NK-92 (cell line): ENCODE measurements around the gene DYSF.
"Not testable (repeated sequence)": the region's sequence is repeated elsewhere in the genome, so short reads cannot be mapped to it uniquely, and the experiment has no call there.

Experiments
- DNase-seq: peaks from one replicate; lab custom pipeline; 2025; ENCODE audit not compliant: unreplicated experiment; lab: John Stamatoyannopoulos, UW

Gene DYSF

GRCh38 chr2:71453404-71454220, at the start of gene DYSF:
Gene DYSF (plus strand): TSS chr2:71453561.
- DNase-seq: no peak

- DNase-seq: no peak
Measured at GRCh38 chr2:71409611-71410010, 43.8 kb upstream of the DYSF start.

DNA sequence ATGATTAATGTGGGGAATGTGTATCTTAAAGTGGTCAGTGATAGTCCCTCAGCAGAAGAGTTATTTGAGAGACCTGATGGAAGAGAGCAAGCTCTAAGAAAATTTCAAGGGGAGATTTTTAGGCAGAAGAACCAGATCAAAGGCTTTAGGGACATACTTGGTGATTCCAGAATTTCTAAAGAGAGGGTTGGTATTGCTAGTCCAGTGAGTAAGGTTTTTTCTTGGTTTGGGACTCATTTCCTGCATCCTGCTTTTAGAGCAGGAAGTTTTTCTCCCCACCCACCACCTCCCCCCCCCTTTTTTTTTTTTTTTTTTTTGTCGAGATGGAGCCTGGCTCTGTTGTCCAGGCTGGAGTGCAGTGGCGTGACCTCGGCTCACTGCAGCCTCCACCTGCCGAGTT, 42.7 kb upstream of the DYSF start:
- no peak for DNase-seq

DNA sequence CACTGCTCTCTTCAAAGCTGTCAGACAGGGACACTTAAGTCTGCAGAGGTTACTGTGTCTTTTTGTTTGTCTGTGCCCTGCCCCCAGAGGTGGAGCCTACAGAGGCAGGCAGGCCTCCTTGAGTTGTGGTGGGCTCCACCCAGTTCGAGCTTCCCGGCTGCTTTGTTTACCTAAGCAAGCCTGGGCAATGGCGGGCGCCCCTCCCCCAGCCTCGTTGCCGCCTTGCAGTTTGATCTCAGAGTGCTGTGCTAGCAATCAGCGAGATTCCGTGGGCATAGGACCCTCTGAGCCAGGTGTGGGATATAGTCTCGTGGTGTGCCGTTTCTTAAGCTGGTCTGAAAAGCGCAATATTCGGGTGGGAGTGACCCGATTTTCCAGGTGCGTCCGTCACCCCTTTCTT, 36.5 kb upstream of the DYSF start:
- not testable (repeated sequence) for DNase-seq

GRCh38 chr2:71417300-71418202, 35.8 kb upstream of the DYSF start:
- no peak for DNase-seq

GRCh38 chr2:71419145-71419544, 34.2 kb upstream of the DYSF start:
- no peak for DNase-seq

GRCh38 chr2:71419976-71420375, 33.4 kb upstream of the DYSF start:
- DNase-seq: no peak

DNA sequence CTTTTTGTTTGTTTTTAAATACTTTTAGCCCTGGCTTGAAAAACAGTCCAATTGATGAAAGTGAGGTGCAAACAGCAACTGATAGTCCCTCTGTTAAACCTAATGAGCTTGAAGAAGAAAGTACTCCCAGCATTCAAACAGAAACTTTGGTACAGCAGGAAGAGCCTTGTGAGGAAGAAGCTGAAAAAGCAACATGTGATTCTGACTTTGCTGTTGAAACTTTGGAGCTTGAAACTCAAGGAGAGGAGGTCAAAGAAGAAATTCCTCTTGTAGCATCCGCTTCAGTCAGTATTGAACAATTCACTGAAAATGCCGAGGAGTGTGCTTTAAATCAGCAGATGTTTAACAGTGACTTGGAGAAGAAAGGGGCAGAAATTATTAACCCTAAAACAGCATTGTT, 30.6 kb upstream of the DYSF start:
- DNase-seq: no peak

GRCh38 chr2:71423817-71424420, 29.4 kb upstream of the DYSF start:
- DNase-seq: no peak

- no peak for DNase-seq
Measured at GRCh38 chr2:71426721-71427120, 26.6 kb upstream of the DYSF start.

GRCh38 chr2:71428472-71429383, 24.6 kb upstream of the DYSF start:
- DNase-seq: no peak

DNA sequence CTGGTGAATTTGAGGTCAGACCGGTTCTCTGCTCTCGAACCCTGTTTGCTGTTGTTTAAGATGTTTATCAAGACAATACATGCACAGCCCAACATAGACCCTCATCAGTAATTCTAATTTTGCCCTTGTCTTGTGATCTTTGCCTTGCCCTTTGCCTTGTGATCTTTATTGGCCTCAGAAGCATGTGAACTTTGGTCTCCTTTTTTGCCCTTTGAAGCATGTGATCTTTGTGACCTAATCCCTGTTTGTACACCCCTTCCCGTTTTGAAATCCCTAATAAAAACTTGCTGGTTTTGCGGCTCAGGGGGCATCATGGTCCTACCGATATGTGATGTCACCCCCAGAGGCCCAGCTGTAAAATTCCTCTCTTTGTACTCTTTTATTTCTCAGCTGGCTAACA, 8.2 kb upstream of the DYSF start:
- DNase-seq: not testable (repeated sequence)

DNA sequence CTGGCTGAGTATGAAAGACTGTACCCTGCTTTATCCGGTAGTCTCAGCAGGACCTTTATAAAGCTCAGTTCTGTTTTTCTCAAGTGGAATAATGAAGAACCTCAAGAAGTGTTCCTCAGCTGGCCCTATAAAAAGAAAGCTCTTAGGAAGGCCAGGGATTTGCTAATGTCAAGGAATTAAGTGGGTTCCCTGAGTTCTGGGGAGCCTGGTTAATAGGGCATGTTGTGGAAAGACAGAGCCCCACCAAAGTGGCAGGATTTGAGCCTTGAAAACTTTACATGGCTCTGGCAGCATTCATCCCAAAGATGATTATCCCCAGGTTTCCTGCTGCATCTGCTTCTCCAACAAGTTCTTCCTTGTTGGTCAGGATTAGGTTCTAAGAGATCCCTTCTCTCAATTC, 6.9 kb upstream of the DYSF start:
- DNase-seq: no peak

DNA sequence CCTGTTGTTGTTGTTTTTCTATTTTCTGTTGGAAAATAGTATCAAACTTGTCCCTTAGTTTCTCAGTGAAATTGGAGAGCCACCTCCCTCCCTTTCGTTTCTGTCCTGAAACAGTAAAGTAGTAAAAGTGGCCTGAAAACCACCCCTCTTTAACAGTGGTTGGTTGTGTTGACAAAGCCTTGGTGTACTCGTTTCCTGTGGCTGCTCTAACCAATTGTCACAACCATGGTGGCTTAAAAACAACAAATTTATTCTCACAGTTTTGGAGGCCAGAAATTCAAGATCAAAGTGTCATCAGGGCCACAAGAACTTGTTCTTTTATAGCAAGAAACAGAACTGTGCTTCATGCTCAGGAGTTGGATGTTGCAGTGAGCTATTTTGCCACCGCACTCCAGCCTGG, 4.0 kb upstream of the DYSF start:
- DNase-seq: no peak

- DNase-seq: no peak
Measured at GRCh38 chr2:71451705-71452104, 1.7 kb upstream of the DYSF start.

DNA sequence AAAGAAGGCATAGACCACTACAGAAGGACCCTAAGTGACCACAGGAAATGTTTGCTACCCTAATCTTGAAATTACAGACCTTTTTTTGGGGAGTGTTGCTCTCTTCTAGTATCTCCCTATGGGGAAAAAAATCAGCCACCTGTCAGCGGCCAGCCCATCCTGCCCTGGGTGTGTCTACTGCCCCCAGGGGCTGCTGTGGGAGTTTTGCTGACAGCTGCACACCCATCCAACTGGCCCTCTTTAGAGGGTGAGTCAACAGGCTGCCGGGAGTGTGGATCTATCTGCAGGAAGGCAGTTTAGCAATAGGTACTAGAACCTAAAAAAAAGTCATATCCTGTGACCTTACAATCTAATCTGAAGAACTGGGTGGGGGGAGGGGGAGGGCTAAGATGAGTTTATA, 796 bp upstream of the DYSF start:
- no peak for DNase-seq

DNA sequence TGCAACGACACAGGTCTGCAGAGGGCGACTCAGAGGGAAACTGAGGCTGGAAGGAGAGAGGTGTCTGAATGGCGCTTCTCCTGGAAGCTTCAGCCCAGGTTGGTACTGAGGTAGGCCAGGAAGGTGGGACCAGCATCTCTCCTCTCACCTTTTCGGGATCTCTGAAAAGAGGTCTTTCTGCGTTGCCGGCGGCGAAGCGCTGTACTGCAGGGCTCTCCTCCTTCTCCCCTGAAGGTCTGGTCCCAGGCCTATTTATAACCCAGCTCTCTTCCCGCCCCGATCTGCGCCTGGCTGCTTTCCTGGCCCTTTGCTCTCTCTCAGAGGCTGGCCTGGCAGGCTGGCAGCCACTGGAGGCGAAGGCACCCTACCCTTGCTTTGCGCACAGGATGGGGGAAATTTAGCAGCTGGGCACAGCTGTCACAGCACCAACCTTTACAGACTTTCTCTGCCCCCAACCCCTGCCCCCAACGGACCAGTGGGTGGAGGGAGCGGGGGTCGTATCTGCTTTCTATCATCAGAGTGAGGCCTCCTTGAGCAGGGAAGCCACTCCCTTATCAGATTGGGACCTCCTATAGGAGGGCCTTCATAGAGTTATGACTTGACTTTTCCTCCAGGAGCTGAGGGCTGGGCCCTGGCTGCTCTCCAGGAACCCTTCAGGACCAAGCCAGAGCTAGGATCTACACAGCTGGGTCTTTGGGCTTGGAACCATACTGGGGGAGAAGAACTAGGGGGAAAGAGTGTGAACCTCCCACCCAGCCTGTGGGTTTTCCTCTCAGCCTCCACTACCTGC, 1.1 kb downstream of the DYSF start:
- DNase-seq: no peak

DNA sequence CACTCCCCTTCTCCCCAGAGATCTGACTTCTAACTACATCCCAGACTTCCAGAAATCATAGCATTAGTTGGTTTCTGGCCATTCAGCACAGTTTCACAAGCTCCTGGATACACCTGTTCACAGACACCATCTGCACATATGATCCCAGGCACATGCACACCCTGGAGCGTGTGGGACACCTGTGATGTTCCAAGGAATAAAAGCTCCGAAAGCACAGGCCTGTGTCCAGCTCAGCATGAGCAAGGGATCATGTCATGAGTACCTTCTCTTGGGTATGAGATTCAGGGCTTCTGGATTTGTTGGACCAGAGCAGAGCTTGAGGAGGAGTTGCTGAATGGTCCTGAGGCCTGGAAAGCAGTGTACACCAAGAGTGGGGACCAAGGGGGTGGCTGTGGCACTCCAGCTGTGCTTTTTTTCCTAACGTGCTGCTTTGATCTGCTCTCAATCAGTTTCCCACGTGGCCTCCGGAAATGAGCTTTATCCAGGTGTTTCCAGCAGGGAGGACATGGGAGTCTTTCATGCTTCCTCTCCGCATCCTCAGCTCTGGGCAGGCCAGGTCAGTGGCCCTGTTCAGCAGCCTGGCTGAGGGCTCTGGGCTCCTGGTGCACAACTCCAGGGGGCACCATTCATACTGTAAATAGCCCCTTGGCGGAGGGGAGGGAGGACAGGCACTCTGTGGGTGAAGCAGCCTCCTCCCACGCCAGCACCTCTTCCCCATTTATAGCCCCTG, 1.8 kb downstream of the DYSF start:
- DNase-seq: no peak
